GM15510 (cell line): ENCODE results near the gene TGIF1.

Experiments
- POLR2A ChIP-seq: IDR thresholded peaks from 3 replicates; pipeline ENCODE4 v1.6.1; 2011; ENCODE audit warnings: borderline replicate concordance; ENCODE audit not compliant: insufficient read length; ENCODE audit errors: extremely low read depth

Gene TGIF1

GRCh38 chr18:3508576-3509549, 58.9 kb downstream of the TGIF1 start:
- no peak for TF ChIP-seq POLR2A
